ENCODE results near the gene SLC46A3.

Gene SLC46A3

DNA sequence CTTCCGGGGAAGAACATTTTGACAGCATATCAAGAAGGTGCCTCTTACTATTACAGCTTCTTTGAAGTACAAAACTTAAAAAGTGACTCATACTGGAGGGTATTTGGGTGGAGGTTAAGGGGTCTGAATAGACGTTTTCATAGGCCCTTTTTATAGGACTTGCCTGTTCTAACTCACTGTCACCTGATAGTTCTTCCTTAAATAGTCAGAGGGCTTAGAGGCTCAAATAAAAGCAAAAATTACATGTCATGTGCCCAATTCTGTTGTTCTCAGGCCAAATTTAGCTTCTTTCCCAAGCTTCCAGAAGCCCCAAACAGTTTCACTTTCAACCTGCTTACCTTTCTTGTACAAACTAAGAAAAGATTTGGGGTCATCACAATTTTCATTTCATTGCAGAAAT lies 16.1 kb upstream of the SLC46A3 start:
- no peak overlapping the region for H3K4me3 ChIP-seq (ENCODE audit: control insufficient read depth, low read depth, low read length)
- no peak for DNase-seq (ENCODE audit: low read depth)
- TF ChIP-seq, protein P1, sequence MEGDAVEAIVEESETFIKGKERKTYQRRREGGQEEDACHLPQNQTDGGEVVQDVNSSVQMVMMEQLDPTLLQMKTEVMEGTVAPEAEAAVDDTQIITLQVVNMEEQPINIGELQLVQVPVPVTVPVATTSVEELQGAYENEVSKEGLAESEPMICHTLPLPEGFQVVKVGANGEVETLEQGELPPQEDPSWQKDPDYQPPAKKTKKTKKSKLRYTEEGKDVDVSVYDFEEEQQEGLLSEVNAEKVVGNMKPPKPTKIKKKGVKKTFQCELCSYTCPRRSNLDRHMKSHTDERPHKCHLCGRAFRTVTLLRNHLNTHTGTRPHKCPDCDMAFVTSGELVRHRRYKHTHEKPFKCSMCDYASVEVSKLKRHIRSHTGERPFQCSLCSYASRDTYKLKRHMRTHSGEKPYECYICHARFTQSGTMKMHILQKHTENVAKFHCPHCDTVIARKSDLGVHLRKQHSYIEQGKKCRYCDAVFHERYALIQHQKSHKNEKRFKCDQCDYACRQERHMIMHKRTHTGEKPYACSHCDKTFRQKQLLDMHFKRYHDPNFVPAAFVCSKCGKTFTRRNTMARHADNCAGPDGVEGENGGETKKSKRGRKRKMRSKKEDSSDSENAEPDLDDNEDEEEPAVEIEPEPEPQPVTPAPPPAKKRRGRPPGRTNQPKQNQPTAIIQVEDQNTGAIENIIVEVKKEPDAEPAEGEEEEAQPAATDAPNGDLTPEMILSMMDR (IDR thresholded peaks at IDR 0.05; ENCODE audit: control insufficient read depth, insufficient read depth, low read depth, low read length, missing control alignments) = no peak

GRCh38 chr13:28730762-28731161 lies 12.0 kb upstream of the SLC46A3 start:
- DNase-seq (ENCODE audit: low read depth) = no peak
- TF ChIP-seq, protein P1 (IDR thresholded peaks at IDR 0.05; ENCODE audit: control insufficient read depth, insufficient read depth, low read depth, low read length, missing control alignments) = no peak
- H3K4me3 ChIP-seq (ENCODE audit: control insufficient read depth, low read depth, low read length) = no peak overlapping the region

- DNase-seq (ENCODE audit: low read depth) = no peak
- TF ChIP-seq, protein P1 (IDR thresholded peaks at IDR 0.05; ENCODE audit: control insufficient read depth, insufficient read depth, low read depth, low read length, missing control alignments) = no peak
- H3K4me3 ChIP-seq (ENCODE audit: control insufficient read depth, low read depth, low read length) = no peak overlapping the region
Measured at GRCh38 chr13:28729541-28729940, 10.8 kb upstream of the SLC46A3 start.

- no peak for DNase-seq (ENCODE audit: low read depth)
- TF ChIP-seq, protein P1 (IDR thresholded peaks at IDR 0.05; ENCODE audit: control insufficient read depth, insufficient read depth, low read depth, low read length, missing control alignments) = no peak
- H3K4me3 ChIP-seq (ENCODE audit: control insufficient read depth, low read depth, low read length) = no peak overlapping the region
Measured at GRCh38 chr13:28728642-28729041, 9.9 kb upstream of the SLC46A3 start.

- no peak overlapping the region for H3K4me3 ChIP-seq (ENCODE audit: control insufficient read depth, low read depth, low read length)
- TF ChIP-seq, protein P1 (IDR thresholded peaks at IDR 0.05; ENCODE audit: control insufficient read depth, insufficient read depth, low read depth, low read length, missing control alignments) = no peak
- DNase-seq (ENCODE audit: low read depth) = no peak
Measured at GRCh38 chr13:28725046-28725610, 6.4 kb upstream of the SLC46A3 start.

DNA sequence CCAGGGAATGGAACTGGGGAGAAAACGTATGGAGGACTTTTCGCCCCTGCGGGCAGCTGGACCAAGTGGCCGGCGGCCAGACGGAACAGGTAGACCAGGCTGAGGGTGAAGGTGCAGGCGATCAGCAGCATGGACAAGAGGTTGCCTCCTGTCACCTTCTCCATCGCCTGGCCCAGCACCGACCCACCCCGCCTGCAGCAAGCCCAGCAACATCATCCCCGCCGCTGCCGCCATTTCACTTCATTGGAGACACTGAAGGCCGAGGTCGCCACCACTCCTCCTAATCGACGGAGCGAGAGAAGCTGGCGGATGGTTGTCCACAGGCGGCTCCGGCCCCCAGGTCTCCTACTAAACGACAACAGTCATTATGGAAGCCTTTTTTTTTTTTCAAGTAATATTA lies 5.0 kb upstream of the SLC46A3 start:
- no peak for DNase-seq (ENCODE audit: low read depth)
- no peak overlapping the region for H3K4me3 ChIP-seq (ENCODE audit: control insufficient read depth, low read depth, low read length)
- TF ChIP-seq, protein P1 (IDR thresholded peaks at IDR 0.05; ENCODE audit: control insufficient read depth, insufficient read depth, low read depth, low read length, missing control alignments) = no peak
